Hematopoietic multipotent progenitor cell treated with erythropoietin and hydrocortisone succinate and interleukin-3 and kit ligand, for 6 days (in vitro differentiated cells): ENCODE results near the gene ZCCHC18.

Experiments
- DNase-seq: peaks from one replicate; pipeline ENCODE4 v3.0.0-alpha.2; 2015

ZCCHC18 gene

GRCh38 chrX:104134583-104135261 lies 22.4 kb downstream of the ZCCHC18 start:
- no peak for DNase-seq

- DNase-seq, result no peak
Measured at GRCh38 chrX:104135677-104136076, 23.4 kb downstream of the ZCCHC18 start.

- DNase-seq, result peak; percentile 87
Measured at GRCh38 chrX:104136241-104137019, 24.1 kb downstream of the ZCCHC18 start.

DNA sequence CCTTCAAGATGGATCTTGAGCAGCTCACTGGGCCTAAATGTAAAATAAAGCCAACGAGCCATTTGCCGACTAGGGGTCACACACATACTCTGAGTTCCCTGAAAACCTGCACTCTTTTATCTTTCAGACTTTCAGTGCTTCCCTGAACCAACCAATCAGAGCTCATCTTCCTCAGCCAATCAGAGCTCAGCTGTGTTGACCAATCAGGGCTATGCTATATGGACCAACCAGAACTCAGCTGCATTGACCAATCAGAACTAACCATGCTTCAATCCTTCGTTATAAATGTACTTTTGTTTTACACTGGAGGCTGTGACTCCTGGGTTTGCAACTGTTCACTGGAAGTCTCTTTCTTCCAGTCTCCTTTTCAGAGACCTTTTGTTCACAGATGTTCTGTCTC lies 25.2 kb downstream of the ZCCHC18 start:
- no peak for DNase-seq

GRCh38 chrX:104141087-104141760 lies 28.9 kb downstream of the ZCCHC18 start:
- DNase-seq, result no peak

DNA sequence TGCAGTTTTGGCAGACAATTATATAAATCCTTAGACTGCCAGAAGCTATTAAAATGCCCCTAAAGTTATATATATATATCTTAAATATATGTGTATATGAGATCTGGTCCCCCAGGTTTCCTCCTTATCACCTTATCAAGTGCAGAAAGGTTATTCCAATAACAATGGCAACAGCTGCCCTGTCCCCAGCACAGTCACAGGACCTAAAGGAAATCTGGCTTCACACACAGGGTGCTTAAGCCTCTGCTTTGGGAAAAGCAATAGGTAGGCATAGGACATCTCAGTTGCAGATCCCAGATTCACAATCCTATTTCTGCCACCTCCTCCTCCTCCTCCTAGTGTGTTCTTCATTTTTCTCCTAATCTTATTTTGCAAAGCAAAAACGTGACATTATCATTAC lies 38.7 kb downstream of the ZCCHC18 start:
- DNase-seq, result no peak

DNA sequence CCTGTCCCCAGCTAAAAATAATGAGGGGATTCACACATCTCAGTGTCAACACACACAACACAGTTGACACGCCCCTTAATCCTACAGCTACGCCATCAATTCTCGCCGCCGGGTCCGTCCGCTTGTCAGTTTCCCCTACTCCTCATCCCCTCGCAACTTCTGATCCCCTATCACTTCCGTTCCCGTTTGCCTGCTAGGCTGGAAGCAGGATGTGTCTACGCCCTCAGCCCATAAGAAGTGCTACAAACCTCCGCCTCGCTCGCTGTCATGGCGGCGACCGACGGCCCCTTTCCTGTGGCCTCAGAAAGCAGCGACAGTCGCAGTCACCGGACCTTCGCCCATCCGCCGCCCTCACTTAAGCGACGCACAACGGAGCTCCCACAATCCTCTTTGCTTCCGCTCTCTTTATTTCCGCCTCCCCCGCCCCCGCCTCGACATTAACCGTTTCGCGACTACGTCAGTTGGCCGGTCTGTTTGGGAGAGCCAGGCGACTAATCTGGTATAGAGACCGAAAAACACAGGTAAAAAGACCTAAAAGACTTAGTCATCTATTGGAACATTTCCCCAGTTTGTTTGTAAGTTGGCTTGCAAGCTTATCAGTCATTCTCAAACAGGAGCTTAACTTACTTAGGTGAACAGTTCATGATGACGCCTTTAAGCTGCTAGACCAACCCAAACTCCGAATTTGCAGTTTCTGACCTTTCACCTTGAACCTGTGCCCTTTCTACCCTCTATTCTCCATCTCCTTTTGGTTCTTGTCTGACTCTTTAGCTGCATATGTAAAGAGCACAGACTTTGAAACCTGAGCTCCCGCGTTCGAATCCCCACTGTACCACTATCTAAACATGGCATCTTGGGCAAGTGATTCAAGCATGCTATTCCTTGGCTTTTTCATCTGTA lies 44.6 kb downstream of the ZCCHC18 start, which contains the start of gene SLC25A53:
SLC25A53 (minus strand) TSS at position 380 of the 900 bp plus-strand sequence. CDS start 51,752 bp downstream, outside the sequence.
- peak; percentile 91 for DNase-seq
